IMR-90 (cell line): ENCODE results near the gene CTAGE9. TPM values are rescaled to one million over a fixed set of nuclear protein-coding genes. Genes with fewer than 3 reads are reported as not detected.

ENCODE experiments used
- ATAC-seq: fragments of 200-7000 bp; cut with Tn5 transposase; 2 replicates; pipeline ENCODE4 v1.9.1; 2020; ENCODE audit warnings: low read depth, mild to moderate bottlenecking, moderate library complexity
- BruUV-seq: library from RNA; stranded (reverse); fragments of 400-500 nt; replicated peaks from 2 replicates; lab custom pipeline; 2021; lab: Mats Ljungman, UMichigan
- CTCF ChIA-PET: fragments of 300-600 bp; formaldehyde crosslinking; extraction: SDS; loops from one replicate; lab custom pipeline; 2021; ENCODE audit warnings: antibody characterized with exemption; lab: Yijun Ruan, JAX
- POLR2A ChIA-PET: fragments of 300-600 bp; sonication (Branson Sonifier 250); formaldehyde crosslinking; loops from one replicate; lab custom pipeline; 2022; ENCODE audit warnings: antibody characterized with exemption; ENCODE audit not compliant: unreplicated experiment; lab: Charles Lee
- DNase-seq: peaks from one replicate; pipeline ENCODE4 v3.0.0; 2013
- H2AFZ ChIP-seq: replicated peaks from 2 replicates; pipeline ENCODE3; 2013; ENCODE audit warnings: low read length, mild to moderate bottlenecking; ENCODE audit not compliant: poor library complexity
- H2AK5ac ChIP-seq: 2 replicates; pipeline ENCODE4 v1.6.1; 2013; ENCODE audit warnings: low read depth, low read length, inconsistent platforms
- H2AK9ac ChIP-seq: replicated peaks from 2 replicates; pipeline ENCODE3; 2013; ENCODE audit warnings: mild to moderate bottlenecking, low read depth, low read length, moderate library complexity; ENCODE audit not compliant: poor library complexity
- H2BK120ac ChIP-seq: 2 replicates; pipeline ENCODE4 v1.6.1; 2013; ENCODE audit warnings: low read depth, low read length, inconsistent platforms
- H2BK15ac ChIP-seq: 3 replicates; pipeline ENCODE4 v1.6.1; 2013; ENCODE audit warnings: low read depth, low read length, inconsistent platforms
- H2BK20ac ChIP-seq: 2 replicates; pipeline ENCODE4 v1.6.1; 2013; ENCODE audit warnings: low read depth, mild to moderate bottlenecking, inconsistent platforms, low read length, moderate library complexity
- H2BK5ac ChIP-seq: 2 replicates; pipeline ENCODE4 v1.6.1; 2013; ENCODE audit warnings: mild to moderate bottlenecking, low read depth, low read length, inconsistent platforms; ENCODE audit not compliant: poor library complexity, severe bottlenecking
- H3K14ac ChIP-seq: replicated peaks from 2 replicates; pipeline ENCODE4 v1.6.1; 2013; ENCODE audit warnings: low read depth, low read length, inconsistent platforms
- H3K18ac ChIP-seq: 2 replicates; pipeline ENCODE4 v1.6.1; 2013; ENCODE audit warnings: low read depth, low read length, control low read depth
- H3K23ac ChIP-seq: 2 replicates; pipeline ENCODE4 v1.6.1; 2013; ENCODE audit warnings: low read depth, low read length, inconsistent platforms
- H3K27ac ChIP-seq: 2 replicates; pipeline ENCODE4 v1.5.1; 2013; ENCODE audit warnings: mild to moderate bottlenecking, control low read depth, low read length; ENCODE audit not compliant: insufficient read depth
- H3K27me3 ChIP-seq: 2 replicates; pipeline ENCODE4 v1.6.1; 2013; ENCODE audit warnings: low read length; ENCODE audit not compliant: control insufficient read depth, insufficient read depth
- H3K36me3 ChIP-seq: 2 replicates; pipeline ENCODE4 v1.6.1; 2013; ENCODE audit warnings: low read length, mixed read lengths; ENCODE audit not compliant: control insufficient read depth, insufficient read depth
- H3K4ac ChIP-seq: 2 replicates; pipeline ENCODE4 v1.6.1; 2013; ENCODE audit warnings: low read depth, low read length, inconsistent platforms
- H3K4me1 ChIP-seq: 2 replicates; pipeline ENCODE4 v1.6.1; 2013; ENCODE audit warnings: low read length, mixed read lengths; ENCODE audit not compliant: control insufficient read depth, insufficient read depth
- H3K4me2 ChIP-seq: 2 replicates; pipeline ENCODE4 v1.6.1; 2013; ENCODE audit warnings: low read depth, mild to moderate bottlenecking, control low read depth, low read length, moderate library complexity
- H3K4me3 ChIP-seq: 2 replicates; pipeline ENCODE4 v1.5.1; 2013; ENCODE audit warnings: low read depth, mild to moderate bottlenecking, control low read depth, low read length, moderate library complexity; ENCODE audit not compliant: insufficient read depth
- H3K56ac ChIP-seq: 2 replicates; pipeline ENCODE4 v1.6.1; 2013; ENCODE audit warnings: low read length, inconsistent platforms; ENCODE audit not compliant: insufficient read depth; ENCODE audit errors: extremely low read depth
- H3K79me1 ChIP-seq, 2 experiments: 2 replicates each; pipeline ENCODE4 v1.6.1; 2013; ENCODE audit warnings: low read length in 2 of 2, inconsistent platforms in 1 of 2, low read depth in 1 of 2
- H3K9ac ChIP-seq: 2 replicates; pipeline ENCODE4 v1.6.1; 2013; ENCODE audit warnings: low read depth, low read length, control low read depth
- H3K9me1 ChIP-seq: 2 replicates; pipeline ENCODE4 v1.6.1; 2013; ENCODE audit warnings: low read length, inconsistent platforms; ENCODE audit not compliant: insufficient read depth
- H3K9me3 ChIP-seq: 2 replicates; pipeline ENCODE4 v1.6.1; 2013; ENCODE audit warnings: low read length; ENCODE audit not compliant: control insufficient read depth, insufficient read depth
- H4K20me1 ChIP-seq: 2 replicates; pipeline ENCODE4 v1.6.1; 2013; ENCODE audit warnings: low read length, inconsistent platforms; ENCODE audit not compliant: insufficient read depth
- H4K5ac ChIP-seq: 2 replicates; pipeline ENCODE4 v1.6.1; 2013; ENCODE audit warnings: mild to moderate bottlenecking, low read depth, low read length, control low read depth
- H4K8ac ChIP-seq, 2 experiments: 2 replicates each; pipeline ENCODE4 v1.6.1; 2013; ENCODE audit warnings: low read depth in 2 of 2, low read length in 2 of 2, control low read depth in 1 of 2, inconsistent platforms in 1 of 2
- H4K91ac ChIP-seq: 2 replicates; pipeline ENCODE4 v1.6.1; 2013; ENCODE audit warnings: low read depth, low read length, inconsistent platforms; ENCODE audit not compliant: insufficient read depth
- BHLHE40 ChIP-seq: fragments of 150-350 bp; IDR thresholded peaks from 2 replicates; pipeline ENCODE4 v1.6.1; 2016; ENCODE audit warnings: mild to moderate bottlenecking, low read depth, low read length
- CEBPB ChIP-seq: IDR thresholded peaks from 2 replicates; pipeline ENCODE4 v1.6.1; 2012; ENCODE audit warnings: low read depth, low read length, improper control_type of control experiment
- CTCF ChIP-seq: conservative IDR thresholded peaks from 2 replicates; pipeline ENCODE4 v1.5.1; 2012; ENCODE audit warnings: mild to moderate bottlenecking, low read depth, low read length, improper control_type of control experiment
- FOS ChIP-seq: fragments of 150-350 bp; IDR thresholded peaks from 2 replicates; pipeline ENCODE4 v1.6.1; 2016; ENCODE audit warnings: low read depth, low read length
- MAFK ChIP-seq: IDR thresholded peaks from 2 replicates; pipeline ENCODE4 v1.6.1; 2012; ENCODE audit warnings: low read depth, low read length, improper control_type of control experiment
- MXI1 ChIP-seq: IDR thresholded peaks from 2 replicates; pipeline ENCODE4 v1.6.1; 2012; ENCODE audit warnings: low read depth, mild to moderate bottlenecking, low read length, moderate library complexity, borderline replicate concordance
- NFE2L2 ChIP-seq: fragments of 150-350 bp; IDR thresholded peaks from 2 replicates; pipeline ENCODE4 v1.6.1; 2016; ENCODE audit warnings: low read depth, mild to moderate bottlenecking, low read length
- POLR2A ChIP-seq: IDR thresholded peaks from 2 replicates; pipeline ENCODE4 v1.6.1; 2012; ENCODE audit warnings: mild to moderate bottlenecking, low read depth, low read length
- RAD21 ChIP-seq: IDR thresholded peaks from 2 replicates; pipeline ENCODE4 v1.6.1; 2012; ENCODE audit warnings: low read length, improper control_type of control experiment
- RFX5 ChIP-seq: IDR thresholded peaks from 2 replicates; pipeline ENCODE4 v1.8.0; 2012; ENCODE audit warnings: low read depth, mild to moderate bottlenecking, low read length, moderate library complexity
- SMC3 ChIP-seq: fragments of 150-350 bp; IDR thresholded peaks from 2 replicates; pipeline ENCODE4 v1.6.1; 2016; ENCODE audit warnings: low read depth, mild to moderate bottlenecking, antibody characterized with exemption, low read length, moderate library complexity
- WGBS, 2 experiments: methylation state at CpG; one replicate each; pipeline versions ENCODE4 v1.1.5 to v1.1.7; 2013; ENCODE audit warnings: missing lambda C conversion rate in 2 of 2; ENCODE audit not compliant: insufficient read length in 1 of 2; ENCODE audit errors: extremely low coverage in 2 of 2; 5-methylcytosine and 5-hydroxymethylcytosine counted together
- dilution Hi-C: fragments of 300-500 bp; cut with HindIII; formaldehyde crosslinking; loops from one replicate; pipeline ENCODE4 v1.14.3; 2018; ENCODE audit warnings: low sequenced_read_pairs; ENCODE audit not compliant: unreplicated experiment
- in situ Hi-C: fragments of 300-500 bp; cut with MboI; formaldehyde crosslinking; loops from 3 replicates; pipeline ENCODE4 v1.14.3; 2019; ENCODE audit warnings: low sequenced_read_pairs, inconsistent platforms, mixed read lengths
- intact Hi-C: fragments of 100-400 bp; cut with micrococcal nuclease; formaldehyde crosslinking; loops from 2 replicates; pipeline ENCODE4 v1.10.0; 2022
- polyA plus RNA-seq, 3 experiments: library from polyadenylated mRNA; depleted of rRNA; stranded (reverse); fragments of >200 nt; gene quantifications; 2 replicates each; pipeline ENCODE4 v1.2.3, GENCODE V29; 2012; ENCODE audit warnings: low replicate concordance in 1 of 3
- total RNA-seq: library from RNA; depleted of rRNA; stranded (reverse); fragments of >200 nt; gene quantifications from 2 replicates; pipeline ENCODE4 v1.2.3, GENCODE V29; 2012
- TF ChIP-seq, protein P1 (sequence below): fragments of 150-350 bp; IDR thresholded peaks from 2 replicates; pipeline ENCODE4 v1.6.1; 2016; ENCODE audit warnings: low read depth, mild to moderate bottlenecking, low read length, moderate library complexity, borderline replicate concordance

Gene CTAGE9
- total and polyA plus RNA-seq, 2 of the 4 experiments (the other 2 are of a cell fraction): not detected

DNA sequence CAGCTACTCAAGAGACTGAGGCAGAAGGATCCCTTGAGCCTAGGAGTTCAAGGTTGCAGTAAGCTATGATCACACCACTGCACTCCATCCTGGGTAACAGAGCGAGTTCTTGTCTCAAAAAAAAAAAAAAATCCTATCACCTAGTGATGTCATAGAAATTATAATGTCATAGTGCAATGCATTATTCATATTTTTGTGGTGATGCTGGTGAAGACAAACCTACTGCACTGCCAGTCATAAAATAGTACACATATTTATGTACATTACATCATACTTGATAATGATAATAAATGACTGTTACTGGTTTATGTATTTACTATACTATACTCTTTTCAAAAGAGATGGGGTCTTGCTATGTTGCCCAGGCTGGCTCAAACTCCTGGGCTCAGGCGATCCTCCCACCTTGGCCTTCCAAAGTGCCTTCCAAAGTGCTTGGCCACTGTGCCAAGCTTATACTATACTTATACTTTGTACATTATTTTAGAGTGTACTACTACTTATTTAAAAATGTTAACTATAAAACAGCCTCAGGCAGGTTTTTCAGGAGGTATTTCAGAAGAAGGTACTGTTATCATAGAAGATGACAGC lies 47.1 kb downstream of the CTAGE9 start:
- Histone ChIP-seq H3K4me1 (peaks cover 2% of the 10 kb centered on the region; the same call in 1 of the 2 replicates), H3K4ac (no peak overlapping the region), H3K4me2 (no peak overlapping the region), H3K18ac (no peak overlapping the region), H3K9ac (no peak overlapping the region), H3K23ac (no peak overlapping the region), H3K14ac (no peak overlapping the region), H2AK9ac (no peak overlapping the region), H4K8ac (no peak overlapping the region), H4K20me1 (no peaks in the 10 kb centered on the region), H3K79me1 (no peaks in the 10 kb centered on the region), H2BK5ac (no peak overlapping the region), H3K56ac (no peak overlapping the region), H3K9me1 (peaks cover 3% of the 10 kb centered on the region; the same call in 1 of the 2 replicates), H3K9me3 (no peaks in the 10 kb centered on the region), H2BK20ac (no peak overlapping the region), H4K5ac (no peak overlapping the region), H2AK5ac (no peak overlapping the region), H3K4me3 (no peak overlapping the region), H3K27ac (no peak overlapping the region), H3K36me3 (no peaks in the 10 kb centered on the region), H4K91ac (no peak overlapping the region), H2AFZ (no peak overlapping the region), H2BK120ac (no peak overlapping the region), H2BK15ac (no peak overlapping the region), H3K27me3 (no peaks in the 10 kb centered on the region)
- intact Hi-C loops (no loop called here), in situ Hi-C loops (no loop called here), dilution Hi-C loops (no loop called here)
- no CpG with 5 or more reads among the region's 2 CpGs for WGBS, 2 experiments
- DNase-seq (no peak), ATAC-seq (no peak)
- ChIA-PET CTCF (interaction anchor here (0.6 to 0.8 kb wide), 3 partner anchors 32 to 1290 kb away, joined by 3 to 4 read pairs (median 3); no protein-coding TSS in a partner anchor), POLR2A (no interaction called here)
- no TSS peak for BruUV-seq
- TF ChIP-seq RAD21 (no peak), SMC3 (no peak), CEBPB (no peak), POLR2A (no peak), BHLHE40 (no peak), CTCF (no peak), MXI1 (no peak), FOS (no peak), MAFK (no peak), NFE2L2 (no peak), RFX5 (no peak)
- TF ChIP-seq, protein P1, sequence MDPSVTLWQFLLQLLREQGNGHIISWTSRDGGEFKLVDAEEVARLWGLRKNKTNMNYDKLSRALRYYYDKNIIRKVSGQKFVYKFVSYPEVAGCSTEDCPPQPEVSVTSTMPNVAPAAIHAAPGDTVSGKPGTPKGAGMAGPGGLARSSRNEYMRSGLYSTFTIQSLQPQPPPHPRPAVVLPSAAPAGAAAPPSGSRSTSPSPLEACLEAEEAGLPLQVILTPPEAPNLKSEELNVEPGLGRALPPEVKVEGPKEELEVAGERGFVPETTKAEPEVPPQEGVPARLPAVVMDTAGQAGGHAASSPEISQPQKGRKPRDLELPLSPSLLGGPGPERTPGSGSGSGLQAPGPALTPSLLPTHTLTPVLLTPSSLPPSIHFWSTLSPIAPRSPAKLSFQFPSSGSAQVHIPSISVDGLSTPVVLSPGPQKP: no peak
